Activated naive CD4-positive, alpha-beta T cell treated with anti-CD3 and anti-CD28 coated beads, Interleukin-2, amount 50 U/mL, for 16 hours (primary cell): ENCODE data around the gene WHRN.

Experiments
- DNase-seq: peaks from one replicate; pipeline ENCODE4 v3.0.0-alpha.2; 2020

WHRN gene

GRCh38 chr9:114489928-114490327 is 15.3 kb downstream of the WHRN start:
- DNase-seq, result no peak

DNA sequence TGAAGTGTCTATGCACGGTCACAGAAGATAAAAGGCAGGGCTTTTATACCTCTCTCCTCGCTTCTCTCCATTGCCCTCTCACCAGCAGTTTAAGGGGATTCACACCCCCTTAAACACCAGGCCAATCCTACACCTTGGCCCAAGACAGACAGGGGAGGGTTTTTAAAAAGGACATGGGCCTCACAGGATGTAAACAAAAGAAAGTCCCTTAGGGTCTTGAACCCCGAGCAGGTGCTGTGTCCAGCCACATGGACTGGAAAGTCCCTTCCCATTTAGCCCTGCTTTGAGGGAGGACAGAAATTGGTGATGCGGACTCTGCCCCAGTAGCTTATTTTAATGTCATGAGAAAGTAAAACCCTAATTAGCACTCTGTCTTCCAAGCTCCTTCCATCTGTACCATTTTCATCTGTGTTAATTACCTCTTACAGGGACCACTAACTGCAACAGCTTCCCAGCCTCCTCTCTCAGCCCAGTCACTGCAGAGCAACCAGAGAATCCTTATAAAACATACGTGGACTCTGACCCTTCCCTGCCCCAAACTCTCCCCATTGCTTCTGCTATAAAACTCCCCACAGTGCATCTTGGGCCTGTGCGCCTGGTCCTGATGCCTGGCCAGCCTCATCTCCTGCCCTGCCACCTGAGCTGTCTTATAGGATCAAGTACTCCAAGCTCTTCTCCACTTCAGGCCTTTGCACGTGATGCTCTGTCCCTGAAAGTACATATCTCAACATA is 16.7 kb downstream of the WHRN start:
- DNase-seq, result no peak

DNA sequence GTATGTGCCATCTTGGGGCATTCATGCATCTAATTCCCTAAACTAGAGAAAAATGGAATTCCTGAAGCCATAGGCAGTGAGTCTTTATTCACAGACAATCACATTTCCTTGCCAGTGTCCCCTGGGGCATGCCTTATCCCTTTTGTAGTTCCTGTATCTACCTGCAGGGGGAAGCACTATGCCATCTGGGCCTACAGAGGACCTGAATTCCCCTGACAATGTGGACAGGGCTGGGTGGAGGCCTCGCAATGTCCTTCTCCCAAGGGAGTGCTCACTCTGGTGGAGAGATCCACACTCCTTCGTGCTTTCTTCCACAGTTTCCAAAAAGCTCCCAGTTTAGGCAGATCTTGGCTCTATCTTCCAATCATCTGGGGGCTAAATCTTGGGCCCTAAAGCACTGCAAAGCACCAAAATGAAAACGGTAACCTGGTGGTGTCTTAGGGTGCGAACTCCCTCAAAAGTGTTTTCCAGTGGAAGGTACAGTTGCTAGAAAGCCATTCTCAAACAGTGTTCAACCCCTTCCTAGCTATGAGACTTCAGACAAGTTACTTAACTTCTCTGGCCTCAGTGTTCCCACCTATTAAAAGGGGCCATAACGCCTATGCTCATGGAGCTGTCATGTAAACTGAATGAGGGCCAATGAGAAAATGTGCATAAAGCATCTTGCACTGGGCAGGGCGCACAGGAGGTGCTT is 17.5 kb downstream of the WHRN start:
- peak; percentile 49 for DNase-seq

DNA sequence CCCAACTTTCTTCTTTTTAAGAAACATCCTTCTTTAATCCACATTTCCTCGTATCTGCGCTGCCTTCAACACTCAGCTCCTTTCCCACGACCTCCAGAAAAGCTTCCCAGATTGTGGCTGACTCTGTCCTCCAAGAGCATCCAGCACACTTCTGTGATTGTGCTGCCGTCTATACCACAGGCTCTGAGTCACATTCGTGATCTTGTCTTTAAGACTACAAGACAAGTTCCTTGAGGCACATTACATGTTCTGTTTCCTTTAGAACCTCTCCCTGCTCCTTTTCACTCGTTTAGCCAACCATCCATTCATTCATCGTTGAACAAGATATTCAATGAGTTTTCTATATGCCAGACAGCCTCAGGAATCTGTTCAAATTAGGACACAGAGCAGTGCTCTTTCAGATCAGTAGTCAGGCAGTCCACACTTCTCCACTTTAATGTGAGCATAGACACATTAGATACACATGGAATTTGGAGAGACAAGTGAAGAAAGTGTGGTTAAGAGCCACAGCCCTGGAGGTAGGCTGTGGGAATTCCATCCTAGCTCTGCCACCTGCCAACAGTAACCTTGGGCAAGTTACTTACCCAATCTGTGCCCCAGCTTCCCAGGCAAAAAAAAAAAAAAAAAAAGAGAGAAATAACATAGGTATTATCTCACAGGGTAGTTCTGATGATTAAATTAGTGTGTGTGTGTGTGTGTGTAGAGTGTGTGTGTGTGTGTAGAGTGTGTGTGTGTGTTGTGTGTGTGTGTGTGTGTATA is 18.9 kb downstream of the WHRN start:
- DNase-seq, result no peak

GRCh38 chr9:114484854-114485443 is 20.3 kb downstream of the WHRN start:
- peak; percentile 18 for DNase-seq

GRCh38 chr9:114484215-114484853 is 20.9 kb downstream of the WHRN start:
- DNase-seq, result no peak

DNA sequence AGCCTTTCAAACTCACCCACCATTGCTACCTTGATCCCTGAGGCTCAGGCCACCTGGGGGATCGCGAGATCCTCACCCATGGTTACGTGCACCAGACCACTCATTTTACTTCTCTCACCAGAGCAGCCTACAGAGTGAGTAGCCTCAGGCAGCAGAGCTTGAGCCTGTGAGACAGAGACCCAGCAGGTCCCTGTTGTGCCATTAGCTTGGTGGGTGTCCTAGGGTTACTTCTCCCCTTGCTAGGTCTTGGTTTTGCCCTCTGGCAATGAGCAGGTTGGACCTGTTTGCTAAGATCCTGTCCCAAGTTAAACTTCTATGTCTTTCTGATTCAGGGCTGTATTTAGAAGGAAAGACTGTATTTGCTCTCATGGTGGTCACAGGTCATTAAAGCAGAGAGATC is 21.8 kb downstream of the WHRN start:
- no peak for DNase-seq

DNA sequence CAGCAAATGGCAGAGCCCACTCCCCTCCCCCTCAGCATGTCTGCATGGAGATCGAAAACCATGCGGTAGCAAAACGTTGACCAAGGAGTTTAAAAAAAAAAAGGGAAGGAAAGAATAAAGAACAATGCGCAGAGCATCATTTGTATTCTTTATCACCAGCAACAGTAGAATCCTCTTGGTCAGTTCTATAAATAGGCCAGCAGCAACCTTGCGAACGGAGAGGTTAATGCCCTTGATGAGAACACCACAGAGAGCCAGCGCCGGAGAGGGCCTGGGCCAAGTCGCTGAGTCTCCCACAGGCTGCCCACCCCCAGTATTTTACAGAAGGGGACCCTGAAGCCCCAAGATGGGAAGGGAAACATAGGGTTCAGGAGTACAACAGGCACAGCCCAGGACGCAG is 22.7 kb downstream of the WHRN start:
- DNase-seq, result no peak

- DNase-seq, result no peak
These were observed 23.5 kb downstream of the WHRN start for GRCh38 chr9:114481789-114482188.

DNA sequence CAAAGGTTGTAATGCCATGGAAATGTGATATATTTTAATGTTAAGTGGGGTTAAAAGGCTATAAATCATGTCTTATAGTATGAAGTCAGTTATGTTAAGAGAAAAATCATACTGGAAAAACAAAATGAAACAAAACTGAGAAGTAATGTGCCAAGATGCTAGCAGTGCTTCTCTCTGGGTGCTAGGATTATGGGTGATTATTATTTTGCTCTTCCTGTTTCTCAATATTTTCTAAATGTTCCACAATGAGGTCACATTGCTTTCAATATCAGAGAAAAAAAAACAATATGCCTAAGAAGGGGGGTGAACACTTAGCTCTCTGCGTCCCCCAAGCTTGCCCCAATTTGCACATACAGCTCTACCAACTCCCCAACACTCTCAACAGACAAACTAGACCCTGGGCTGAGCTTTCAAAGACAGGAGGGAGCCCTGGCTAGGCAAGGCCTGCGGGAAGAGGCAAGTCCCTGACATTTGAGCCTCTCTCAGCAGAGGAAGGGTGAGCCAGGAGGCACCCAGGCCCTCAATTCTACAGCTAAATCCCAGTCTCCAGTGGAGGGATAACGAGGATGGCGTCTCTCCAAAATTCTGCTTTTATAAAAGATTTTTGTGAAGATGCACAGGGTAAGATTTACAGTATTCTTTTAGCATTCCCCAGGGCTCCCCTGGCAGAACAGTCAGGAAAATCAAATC is 24.4 kb downstream of the WHRN start:
- DNase-seq, result no peak

DNA sequence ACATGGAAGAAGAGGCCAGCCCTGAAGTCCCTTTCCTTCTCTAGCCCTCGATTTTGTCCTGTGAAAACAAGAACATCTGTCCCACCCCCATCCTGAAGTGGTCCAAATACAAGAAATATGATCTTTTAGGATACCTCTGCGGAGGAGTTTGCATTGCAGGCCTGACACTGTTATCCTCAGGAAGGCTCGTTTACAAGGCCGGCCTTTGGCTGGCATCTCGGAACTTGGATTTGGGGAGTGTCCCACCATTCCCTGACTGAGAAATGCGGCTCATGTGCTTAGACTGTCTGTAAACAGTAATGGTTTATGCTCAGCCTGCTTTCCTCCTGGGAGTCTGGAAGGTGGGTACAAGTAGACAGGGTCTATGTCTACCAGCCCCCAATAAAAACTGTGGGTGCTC is 26.4 kb downstream of the WHRN start:
- no peak for DNase-seq

DNA sequence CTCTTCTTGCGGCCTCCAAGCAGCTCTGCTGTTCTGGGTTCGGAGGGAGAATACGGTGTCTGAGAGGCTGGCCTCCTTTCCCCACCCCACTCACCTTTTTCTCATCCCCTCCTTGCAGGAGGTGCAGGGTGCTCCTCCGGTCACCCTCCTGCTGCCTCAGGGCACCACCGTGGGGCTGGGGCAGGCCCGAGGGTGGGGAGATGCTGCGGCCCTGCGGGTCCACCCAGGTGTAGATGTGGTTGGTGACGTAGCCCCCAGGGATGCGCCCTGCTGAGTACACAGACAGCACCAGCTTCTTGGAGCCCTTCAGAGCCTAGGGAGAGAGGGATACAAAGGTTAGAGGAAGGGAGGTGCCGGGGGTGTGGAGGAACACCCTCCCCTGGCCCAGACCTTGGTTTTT is 26.8 kb downstream of the WHRN start:
- DNase-seq, result no peak

GRCh38 chr9:114477642-114478041 is 27.6 kb downstream of the WHRN start:
- no peak for DNase-seq

DNA sequence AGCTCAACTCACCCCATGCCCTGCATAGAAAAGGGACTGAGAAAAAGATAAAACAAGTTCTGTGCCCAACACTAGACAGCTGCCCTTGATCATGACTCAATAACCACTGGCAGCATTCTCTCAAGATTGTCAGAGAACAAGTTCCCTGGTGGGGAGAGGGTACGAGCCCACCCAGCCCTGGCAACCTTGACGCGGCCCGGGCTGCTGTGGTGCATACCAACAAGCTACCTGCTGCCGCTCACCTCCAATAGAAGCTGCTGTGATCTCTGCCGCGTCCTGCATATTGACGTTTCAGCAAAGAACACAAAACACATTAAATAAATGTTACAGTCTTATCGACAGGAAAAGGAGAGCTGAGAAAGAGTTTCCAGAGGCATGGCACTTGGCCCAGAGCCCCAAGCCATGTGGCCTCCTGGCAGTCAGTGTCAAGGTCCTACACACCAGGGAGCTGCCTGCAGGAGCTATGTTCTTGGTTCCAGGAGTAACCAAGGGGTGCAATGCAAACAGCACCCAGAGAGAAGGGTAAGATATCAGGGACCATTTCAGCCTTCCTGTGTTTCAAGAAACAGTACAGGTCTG is 28.3 kb downstream of the WHRN start:
- DNase-seq, result no peak

GRCh38 chr9:114475412-114476135 is 29.7 kb downstream of the WHRN start:
- DNase-seq, result no peak

- no peak for DNase-seq
These were observed 30.8 kb downstream of the WHRN start for GRCh38 chr9:114474425-114474824.

DNA sequence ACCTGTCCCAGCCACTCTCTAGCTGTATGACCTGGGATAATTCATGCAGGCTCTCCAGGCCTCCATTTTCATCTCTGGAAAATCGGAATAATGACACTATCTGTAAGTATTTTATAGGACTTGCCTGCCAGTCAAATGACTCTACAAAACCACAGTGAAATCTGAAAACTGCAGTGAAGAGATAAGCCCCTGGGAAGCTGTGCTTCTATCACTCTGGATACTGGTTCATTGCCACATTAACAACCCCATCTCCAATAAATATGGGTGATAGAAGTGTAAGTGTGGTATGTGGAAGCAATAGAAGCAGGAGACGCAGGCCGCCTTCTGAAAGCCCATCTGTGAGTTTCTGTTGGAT is 31.8 kb downstream of the WHRN start:
- no peak for DNase-seq

- no peak for DNase-seq
These were observed 32.4 kb downstream of the WHRN start for GRCh38 chr9:114472765-114473446.

DNA sequence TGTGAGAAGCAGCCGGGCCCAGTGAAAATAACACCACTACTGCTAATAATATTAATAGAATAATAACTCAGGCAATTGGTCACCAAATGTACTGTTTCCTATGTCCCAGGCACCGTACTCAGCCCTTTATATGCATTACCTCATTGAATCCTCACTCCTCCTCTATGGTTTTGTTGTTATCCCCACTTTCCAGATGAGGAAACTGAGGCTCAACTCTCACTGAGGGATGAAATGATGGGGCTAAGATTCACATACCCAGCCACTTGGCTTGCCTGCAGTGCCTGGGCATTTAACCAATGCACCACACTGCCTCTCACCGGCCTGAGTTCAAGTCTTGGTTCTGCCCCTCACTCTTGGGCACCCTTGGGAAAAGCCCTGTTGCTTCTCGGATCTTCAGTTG is 34.1 kb downstream of the WHRN start:
- no peak for DNase-seq

DNA sequence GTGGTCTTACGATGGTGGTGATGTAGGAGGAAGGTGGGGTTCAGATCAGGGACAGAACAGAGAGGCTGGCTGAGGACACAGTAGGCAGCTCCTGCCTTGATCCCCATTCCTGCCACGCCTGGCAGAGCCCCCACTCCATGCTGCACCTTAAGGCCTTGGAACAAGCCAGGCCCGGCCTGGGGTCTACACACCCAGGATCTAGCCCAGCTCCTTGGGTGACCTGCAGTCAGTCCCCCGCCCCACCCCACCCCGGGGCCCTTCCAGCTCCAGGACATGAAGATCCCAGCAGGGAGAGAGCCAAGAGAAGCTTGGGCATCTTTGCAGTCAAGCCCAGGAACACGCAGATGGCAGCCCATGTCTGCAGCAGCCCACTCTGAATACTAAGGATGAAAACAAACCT is 34.7 kb downstream of the WHRN start:
- DNase-seq, result no peak

DNA sequence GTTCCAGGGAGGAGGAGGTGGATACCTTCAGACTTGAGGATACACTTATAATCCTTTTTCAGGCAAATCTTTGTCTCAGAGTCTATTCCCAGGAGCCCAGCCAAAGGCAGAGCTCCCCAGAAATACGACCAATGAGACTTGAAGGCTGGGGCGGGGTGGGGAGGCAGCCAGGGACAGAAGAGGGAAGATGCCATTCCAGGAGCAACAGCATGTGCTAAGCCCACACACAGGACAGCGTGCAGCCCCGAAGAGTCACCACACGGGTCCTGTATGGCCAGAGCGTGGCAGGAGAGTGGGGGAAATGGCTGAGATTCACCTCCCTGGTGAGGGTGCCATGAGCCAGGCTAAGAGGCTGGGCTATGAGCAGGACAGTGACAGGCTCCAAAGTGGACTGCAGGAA is 35.2 kb downstream of the WHRN start:
- DNase-seq, result no peak
